Caco-2 (cell line): ENCODE data around the gene ATP7B. TPM values are rescaled to one million over a fixed set of nuclear protein-coding genes. Genes with fewer than 3 reads are reported as not detected.

Experiments used
- BruUV-seq: library from RNA; stranded (reverse); fragments of 400-500 nt; replicated peaks from 2 replicates; lab custom pipeline; 2021; lab: Mats Ljungman, UMichigan
- CTCF ChIA-PET: fragments of 300-600 bp; sonication (Branson Sonifier 250); formaldehyde crosslinking; loops from one replicate; lab custom pipeline; 2022; ENCODE audit warnings: antibody characterized with exemption; lab: Charles Lee
- POLR2A ChIA-PET: fragments of 300-600 bp; sonication (Branson Sonifier 250); formaldehyde crosslinking; loops from one replicate; lab custom pipeline; 2022; ENCODE audit warnings: antibody characterized with exemption; lab: Charles Lee
- DNase-seq, 2 experiments: peaks; one replicate each; pipeline versions ENCODE4 v3.0.0 to v3.0.0-alpha.2; 2020 to 2022
- H3K27me3 ChIP-seq: replicated peaks from 2 replicates; pipeline ENCODE4 v1.6.0; 2011; ENCODE audit warnings: low read length; ENCODE audit not compliant: control insufficient read depth, insufficient read depth
- H3K36me3 ChIP-seq: 2 replicates; pipeline ENCODE4 v1.5.1; 2011; ENCODE audit warnings: low read length; ENCODE audit not compliant: control insufficient read depth, insufficient read depth
- H3K4me1 ChIP-seq: fragments of 250-450 bp; sonication (Bioruptor Pico); 2 replicates; pipeline ENCODE4 v1.5.1; 2020; ENCODE audit warnings: mild to moderate bottlenecking
- H3K4me3 ChIP-seq: 2 replicates; pipeline ENCODE4 v1.5.1; 2011; ENCODE audit warnings: low read depth, mild to moderate bottlenecking, control low read depth, low read length
- H3K9me3 ChIP-seq: fragments of 250-450 bp; sonication (Bioruptor Pico); 2 replicates; pipeline ENCODE4 v1.5.1; 2020; ENCODE audit warnings: mild to moderate bottlenecking, moderate library complexity
- H3K27ac Mint-ChIP-seq: one replicate; pipeline ENCODE4 v1.8.0; 2022; ENCODE audit warnings: mixed read lengths; ENCODE audit not compliant: unreplicated experiment
- H3K27me3 Mint-ChIP-seq: one replicate; pipeline ENCODE4 v1.8.0; 2022; ENCODE audit warnings: mixed read lengths; ENCODE audit not compliant: insufficient read depth, unreplicated experiment
- H3K36me3 Mint-ChIP-seq: one replicate; pipeline ENCODE4 v1.8.0; 2022; ENCODE audit warnings: mild to moderate bottlenecking, mixed read lengths; ENCODE audit not compliant: insufficient read depth, unreplicated experiment
- H3K4me1 Mint-ChIP-seq: one replicate; pipeline ENCODE4 v1.8.0; 2022; ENCODE audit warnings: low read depth, mixed read lengths; ENCODE audit not compliant: unreplicated experiment
- H3K4me3 Mint-ChIP-seq: one replicate; pipeline ENCODE4 v1.8.0; 2022; ENCODE audit warnings: mild to moderate bottlenecking, moderate library complexity, mixed read lengths; ENCODE audit not compliant: unreplicated experiment
- H3K9me3 Mint-ChIP-seq: one replicate; pipeline ENCODE4 v1.8.0; 2022; ENCODE audit warnings: mixed read lengths; ENCODE audit not compliant: unreplicated experiment
- intact Hi-C: fragments of 100-400 bp; cut with micrococcal nuclease; formaldehyde crosslinking; loops from one replicate; pipeline ENCODE4 v1.10.0; 2022; ENCODE audit not compliant: unreplicated experiment
- total RNA-seq: library from RNA; stranded (reverse); gene quantifications from 2 replicates; pipeline ENCODE4 v1.2.3, GENCODE V29; 2022
- TF ChIP-seq, protein P1 (sequence below), 2 experiments: fragments of 200-600 bp in 1 of 2; IDR thresholded peaks; 1 replicate in 1 of 2; 2 replicates in 1 of 2; pipeline versions ENCODE4 v1.5.1 to v1.8.0; 2011 to 2022; ENCODE audit warnings: antibody characterized with exemption in 1 of 2, control low read depth in 1 of 2, inconsistent platforms in 1 of 2, low read depth in 1 of 2, low read length in 1 of 2, mild to moderate bottlenecking in 1 of 2, moderate library complexity in 1 of 2; ENCODE audit not compliant: insufficient read depth in 1 of 2, severe bottlenecking in 1 of 2, unreplicated experiment in 1 of 2

Gene ATP7B
- total RNA-seq, 1 experiment from 2014 or later: 50.7 TPM

DNA sequence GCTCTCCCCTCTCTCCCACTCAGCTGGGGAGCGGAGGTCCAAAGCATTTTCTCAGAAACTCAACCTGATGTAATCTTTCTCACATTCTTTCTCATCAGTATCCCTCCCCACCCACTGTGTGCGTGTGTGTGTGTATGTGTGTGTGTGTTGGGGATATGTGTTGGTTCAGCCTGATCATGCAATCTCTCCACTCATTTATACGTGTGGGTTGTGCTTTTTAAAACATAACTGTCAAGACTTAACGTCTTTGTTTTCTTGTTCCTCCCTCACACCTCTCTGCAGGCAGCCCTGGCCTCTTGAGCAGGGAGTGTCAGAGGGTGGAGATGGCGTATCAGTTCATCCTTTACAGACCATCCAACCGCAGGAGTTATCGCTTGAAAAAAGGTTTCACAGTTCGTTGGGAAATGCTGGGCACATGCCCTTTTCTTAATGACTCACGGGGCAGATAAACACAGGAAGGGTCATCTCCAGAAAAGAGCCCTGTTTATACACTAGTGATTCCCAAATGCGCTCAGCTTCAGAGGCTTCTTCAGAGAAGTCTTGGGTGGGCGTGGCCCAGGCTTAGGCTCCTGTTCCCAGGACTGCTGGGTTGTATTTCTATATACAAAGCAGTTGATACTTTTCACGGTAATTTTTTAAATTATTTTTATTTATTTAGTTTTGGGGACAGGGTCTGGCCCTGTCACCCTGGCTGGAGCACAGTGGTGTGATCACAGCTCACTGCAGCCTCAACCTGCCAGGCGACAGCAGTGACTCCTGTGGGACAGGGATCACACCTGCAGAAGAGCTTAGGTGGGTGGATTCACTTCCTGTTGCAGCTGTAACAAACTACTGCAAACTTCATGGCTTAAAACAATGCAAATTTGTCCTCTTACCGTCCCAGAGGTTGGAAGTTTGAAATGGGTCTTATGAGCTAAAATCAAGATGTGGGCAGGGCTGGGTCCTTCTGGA is 89.2 kb downstream of the ATP7B start:
- H3K27me3 ChIP-seq: no peaks in the 10 kb centered on the region
- H3K27ac Mint-ChIP-seq: no peak overlapping the region
- no peaks in the 10 kb centered on the region for H3K4me1 ChIP-seq
- TF ChIP-seq, protein P1, sequence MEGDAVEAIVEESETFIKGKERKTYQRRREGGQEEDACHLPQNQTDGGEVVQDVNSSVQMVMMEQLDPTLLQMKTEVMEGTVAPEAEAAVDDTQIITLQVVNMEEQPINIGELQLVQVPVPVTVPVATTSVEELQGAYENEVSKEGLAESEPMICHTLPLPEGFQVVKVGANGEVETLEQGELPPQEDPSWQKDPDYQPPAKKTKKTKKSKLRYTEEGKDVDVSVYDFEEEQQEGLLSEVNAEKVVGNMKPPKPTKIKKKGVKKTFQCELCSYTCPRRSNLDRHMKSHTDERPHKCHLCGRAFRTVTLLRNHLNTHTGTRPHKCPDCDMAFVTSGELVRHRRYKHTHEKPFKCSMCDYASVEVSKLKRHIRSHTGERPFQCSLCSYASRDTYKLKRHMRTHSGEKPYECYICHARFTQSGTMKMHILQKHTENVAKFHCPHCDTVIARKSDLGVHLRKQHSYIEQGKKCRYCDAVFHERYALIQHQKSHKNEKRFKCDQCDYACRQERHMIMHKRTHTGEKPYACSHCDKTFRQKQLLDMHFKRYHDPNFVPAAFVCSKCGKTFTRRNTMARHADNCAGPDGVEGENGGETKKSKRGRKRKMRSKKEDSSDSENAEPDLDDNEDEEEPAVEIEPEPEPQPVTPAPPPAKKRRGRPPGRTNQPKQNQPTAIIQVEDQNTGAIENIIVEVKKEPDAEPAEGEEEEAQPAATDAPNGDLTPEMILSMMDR (IDR thresholded peaks at IDR 0.05; ENCODE audit: insufficient read depth in 1 of 2, low read depth in 1 of 2, low read length in 1 of 2, severe bottlenecking in 1 of 2, unreplicated experiment in 1 of 2): no peak
- no peak overlapping the region for H3K4me3 Mint-ChIP-seq
- BruUV-seq: no TSS peak
- intact Hi-C loops: no loop called here
- H3K27me3 Mint-ChIP-seq: no peaks in the 10 kb centered on the region
- H3K36me3 ChIP-seq: no peaks in the 10 kb centered on the region
- DNase-seq: peak in 1 of 2 experiments; percentile 17
- H3K36me3 Mint-ChIP-seq: peaks cover 5% of the 10 kb centered on the region
- H3K4me3 ChIP-seq: no peak overlapping the region
- H3K9me3 ChIP-seq: no peaks in the 10 kb centered on the region
- no peaks in the 10 kb centered on the region for H3K9me3 Mint-ChIP-seq
- POLR2A ChIA-PET: no interaction called here
- H3K4me1 Mint-ChIP-seq: no peaks in the 10 kb centered on the region
- CTCF ChIA-PET: no interaction called here

DNA sequence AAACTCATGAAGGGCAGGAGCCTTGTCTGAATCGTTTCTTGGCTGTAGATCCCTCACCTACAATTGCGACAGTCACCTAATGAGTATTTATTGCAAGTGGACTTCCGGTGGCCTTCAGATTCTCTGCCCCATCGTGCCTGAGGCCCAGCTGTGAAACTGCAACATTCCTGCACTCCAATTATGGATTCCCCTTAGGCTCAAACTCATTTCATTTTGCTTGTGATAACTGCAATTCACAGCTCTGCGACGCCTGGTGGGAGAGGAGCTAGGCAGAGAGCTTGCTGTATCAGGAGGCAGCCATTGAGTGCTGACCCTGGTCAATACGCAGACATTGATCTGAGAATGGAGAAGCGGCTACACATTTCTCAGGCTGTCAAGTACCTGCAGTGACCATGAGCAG is 90.5 kb downstream of the ATP7B start:
- Histone ChIP-seq H3K36me3 (no peaks in the 10 kb centered on the region), H3K27me3 (no peaks in the 10 kb centered on the region), H3K9me3 (no peaks in the 10 kb centered on the region), H3K4me3 (no peak overlapping the region), H3K4me1 (no peaks in the 10 kb centered on the region)
- intact Hi-C loops: no loop called here
- Mint-ChIP-seq H3K9me3 (no peaks in the 10 kb centered on the region), H3K27me3 (no peaks in the 10 kb centered on the region), H3K4me1 (no peaks in the 10 kb centered on the region), H3K36me3 (peaks cover 5% of the 10 kb centered on the region), H3K4me3 (no peak overlapping the region), H3K27ac (no peak overlapping the region)
- ChIA-PET CTCF (no interaction called here), POLR2A (no interaction called here)
- DNase-seq: peak in 1 of 2 experiments; percentile 19
- TF ChIP-seq, protein P1 (IDR thresholded peaks at IDR 0.05; ENCODE audit: insufficient read depth in 1 of 2, low read depth in 1 of 2, low read length in 1 of 2, severe bottlenecking in 1 of 2, unreplicated experiment in 1 of 2): no peak
- BruUV-seq: no TSS peak

DNA sequence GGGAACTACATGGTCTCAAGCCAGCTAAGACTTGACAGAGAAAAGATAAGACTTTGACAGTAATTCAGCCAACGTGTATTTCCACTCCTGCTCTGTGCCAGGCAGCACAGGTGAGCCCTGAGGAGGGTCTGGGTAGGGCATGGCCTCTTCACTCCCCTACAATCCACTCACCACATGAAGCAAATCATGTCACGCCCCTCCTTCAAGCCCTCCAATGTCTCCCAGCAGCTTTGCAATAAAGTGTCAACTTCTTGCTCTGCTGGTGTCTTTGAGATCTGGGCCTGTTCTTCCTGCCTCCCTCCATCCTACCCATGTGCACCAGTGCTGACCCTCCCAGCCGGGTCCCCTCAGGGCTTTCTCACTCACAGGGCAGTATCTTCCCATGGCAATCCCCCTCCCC is 91.0 kb downstream of the ATP7B start:
- TF ChIP-seq, protein P1 (IDR thresholded peaks at IDR 0.05; ENCODE audit: insufficient read depth in 1 of 2, low read depth in 1 of 2, low read length in 1 of 2, severe bottlenecking in 1 of 2, unreplicated experiment in 1 of 2): no peak
- H3K27me3 Mint-ChIP-seq: no peaks in the 10 kb centered on the region
- no peak overlapping the region for H3K4me3 Mint-ChIP-seq
- H3K4me3 ChIP-seq: no peak overlapping the region
- no peak overlapping the region for H3K27ac Mint-ChIP-seq
- BruUV-seq: no TSS peak
- intact Hi-C loops: no loop called here
- H3K9me3 Mint-ChIP-seq: no peaks in the 10 kb centered on the region
- POLR2A ChIA-PET: no interaction called here
- H3K27me3 ChIP-seq: no peaks in the 10 kb centered on the region
- peaks cover 5% of the 10 kb centered on the region for H3K36me3 Mint-ChIP-seq
- H3K9me3 ChIP-seq: no peaks in the 10 kb centered on the region
- no peaks in the 10 kb centered on the region for H3K36me3 ChIP-seq
- CTCF ChIA-PET: no interaction called here
- peak in 1 of 2 experiments; percentile 23 for DNase-seq
- no peaks in the 10 kb centered on the region for H3K4me1 ChIP-seq
- H3K4me1 Mint-ChIP-seq: no peaks in the 10 kb centered on the region
